ENCODE data around the gene LRMDA.

DNA sequence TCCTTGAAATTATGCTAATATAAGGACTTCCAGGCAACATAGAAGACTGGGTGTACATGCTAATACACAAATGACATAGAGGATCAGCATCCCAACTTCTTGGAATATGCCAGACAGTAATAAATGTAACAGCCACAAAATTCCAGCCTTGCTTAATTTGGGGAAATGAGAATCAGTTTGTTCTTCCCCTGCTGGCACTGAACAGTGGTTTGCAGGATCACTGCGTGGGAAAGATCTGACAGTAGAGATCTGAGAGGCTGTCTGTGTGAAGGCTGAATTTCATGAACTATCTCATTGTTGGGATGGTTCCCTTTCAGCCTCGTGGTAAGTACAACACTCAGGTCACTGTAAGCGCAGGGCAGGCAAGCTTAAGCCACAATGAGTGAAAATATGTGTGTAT lies 1078.0 kb downstream of the LRMDA start:
- TF ChIP-seq, protein P1, sequence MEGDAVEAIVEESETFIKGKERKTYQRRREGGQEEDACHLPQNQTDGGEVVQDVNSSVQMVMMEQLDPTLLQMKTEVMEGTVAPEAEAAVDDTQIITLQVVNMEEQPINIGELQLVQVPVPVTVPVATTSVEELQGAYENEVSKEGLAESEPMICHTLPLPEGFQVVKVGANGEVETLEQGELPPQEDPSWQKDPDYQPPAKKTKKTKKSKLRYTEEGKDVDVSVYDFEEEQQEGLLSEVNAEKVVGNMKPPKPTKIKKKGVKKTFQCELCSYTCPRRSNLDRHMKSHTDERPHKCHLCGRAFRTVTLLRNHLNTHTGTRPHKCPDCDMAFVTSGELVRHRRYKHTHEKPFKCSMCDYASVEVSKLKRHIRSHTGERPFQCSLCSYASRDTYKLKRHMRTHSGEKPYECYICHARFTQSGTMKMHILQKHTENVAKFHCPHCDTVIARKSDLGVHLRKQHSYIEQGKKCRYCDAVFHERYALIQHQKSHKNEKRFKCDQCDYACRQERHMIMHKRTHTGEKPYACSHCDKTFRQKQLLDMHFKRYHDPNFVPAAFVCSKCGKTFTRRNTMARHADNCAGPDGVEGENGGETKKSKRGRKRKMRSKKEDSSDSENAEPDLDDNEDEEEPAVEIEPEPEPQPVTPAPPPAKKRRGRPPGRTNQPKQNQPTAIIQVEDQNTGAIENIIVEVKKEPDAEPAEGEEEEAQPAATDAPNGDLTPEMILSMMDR (IDR thresholded peaks at IDR 0.05) = no peak
- no peak for TF ChIP-seq POLR2A (IDR thresholded peaks at IDR 0.05)
- no peak for TF ChIP-seq POLR2AphosphoS5 (IDR thresholded peaks at IDR 0.05)
